K562 (cell line): ENCODE results near the gene DPAGT1. TPM values are rescaled to one million over a fixed set of nuclear protein-coding genes. Genes with fewer than 3 reads are reported as not detected.

Experiments
- ETV6 ChIP-seq, 3 experiments: fragments of 150-350 bp in 1 of 3; sonication (generic) in 1 of 3; formaldehyde crosslinking in 1 of 3; IDR thresholded peaks; 2 replicates each; pipeline versions ENCODE4 v1.6.1 to v1.8.0; 2014 to 2022; ENCODE audit warnings: borderline replicate concordance in 2 of 3, low read depth in 2 of 3, antibody characterized with exemption in 1 of 3, low read length in 1 of 3, mild to moderate bottlenecking in 1 of 3, missing genetic modification reagents in 1 of 3
- polyA plus RNA-seq, 8 experiments: library from polyadenylated mRNA; depleted of rRNA in 4 of 8; stranded (reverse) in 5 of 8; unstranded in 3 of 8; fragments of >200 nt; fragmentation: Nextera tagmentation in 2 of 8; fragmentation: Illumina TruSeq in 1 of 8; extraction: Ambion mirVana in 2 of 8; extraction: Trizol in 1 of 8; gene quantifications; 2 replicates each; pipeline versions ENCODE4 v1.2.1 to v1.2.3, GENCODE V29; 2011 to 2014; ENCODE audit warnings: inconsistent platforms in 1 of 8, missing spikeins in 1 of 8
- total RNA-seq, 7 experiments: library from RNA; depleted of rRNA in 6 of 7; stranded (reverse); fragments of >200 nt in 6 of 7; fragmentation: Illumina TruSeq in 2 of 7; extraction: Trizol in 2 of 7; gene quantifications; 2 replicates each; pipeline versions ENCODE4 v1.2.1 to v1.2.3, GENCODE V29; 2011 to 2021; ENCODE audit warnings: low replicate concordance in 1 of 7
- TF ChIP-seq, protein P1 (sequence below): fragments of 450-650 bp; IDR thresholded peaks from 2 replicates; pipeline ENCODE4 v1.6.1; 2014; ENCODE audit warnings: low read depth, mild to moderate bottlenecking, moderate library complexity, borderline replicate concordance
- TF ChIP-seq, protein P2 (sequence below), 3 experiments: fragments of 200-800 bp in 1 of 3; fragments of 250-450 bp in 1 of 3; fragments of 450-650 bp in 1 of 3; sonication (Bioruptor Pico) in 1 of 3; sonication (Bioruptor generic) in 1 of 3; formaldehyde crosslinking in 1 of 3; IDR thresholded peaks; 2 replicates each; pipeline versions ENCODE4 v1.6.1 to v1.8.0; 2016 to 2022; ENCODE audit warnings: mild to moderate bottlenecking in 2 of 3, missing genetic modification characterization in 2 of 3, missing compliant biosample characterization in 1 of 3, moderate library complexity in 1 of 3
- TF ChIP-seq, protein P3 (sequence below), 3 experiments: IDR thresholded peaks in 2 of 3; conservative IDR thresholded peaks in 1 of 3; 2 replicates each; pipeline ENCODE4 v1.5.1; 2011 to 2012; ENCODE audit warnings: low read length in 3 of 3, mild to moderate bottlenecking in 3 of 3, control low read depth in 2 of 3, improper control_type of control experiment in 1 of 3, inconsistent platforms in 1 of 3, low read depth in 1 of 3, mixed read lengths in 1 of 3, moderate library complexity in 1 of 3; ENCODE audit not compliant: insufficient read depth in 2 of 3
- TF ChIP-seq, protein P4 (sequence below): fragments of 200-600 bp; sonication (generic); IDR thresholded peaks from one replicate; pipeline ENCODE4 v1.6.1; 2012; ENCODE audit warnings: mild to moderate bottlenecking, low read depth, low read length, inconsistent platforms

Gene DPAGT1
- total and polyA plus RNA-seq, 9 of the 15 experiments (the other 6 are each of a cell fraction or from before 2014, with no cell fraction given) = 29.9 to 135 (median 85.0) TPM

DNA sequence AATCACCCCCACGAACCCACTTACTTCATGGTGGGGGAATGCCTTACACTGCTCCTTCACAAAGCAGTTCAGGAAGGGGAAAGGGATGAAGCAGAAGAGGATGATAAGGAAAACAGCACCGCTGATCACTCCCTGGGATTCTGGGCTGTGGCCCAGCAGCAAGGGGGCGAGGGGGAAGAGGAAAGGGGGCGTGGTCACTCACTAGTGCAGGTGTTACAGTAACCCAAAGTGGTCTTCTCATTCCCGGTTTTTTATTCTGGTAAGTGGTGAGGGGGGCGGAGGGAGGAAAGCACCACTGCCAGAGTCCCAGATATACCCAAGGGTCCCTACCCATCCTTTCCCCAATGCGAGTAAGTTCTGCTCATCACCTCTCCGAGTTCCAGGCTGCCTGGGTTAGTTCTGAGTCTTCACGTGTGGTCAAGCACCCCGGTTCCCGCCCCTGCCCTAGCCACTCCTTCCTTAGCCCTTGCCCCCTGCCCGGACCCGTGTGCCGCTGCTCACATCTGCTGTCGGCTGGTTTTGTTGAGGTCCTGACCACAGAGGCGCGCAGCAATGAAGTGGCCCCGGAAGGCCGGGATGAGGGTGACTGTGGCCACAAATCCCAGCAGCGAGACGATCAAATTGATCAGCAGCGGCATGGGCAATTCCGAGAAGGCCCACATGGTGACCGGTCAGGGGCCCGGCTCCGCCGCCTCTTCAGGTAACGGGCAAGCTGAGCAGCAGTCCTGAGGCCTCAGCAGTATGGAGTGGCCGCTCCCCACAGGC is 477 bp downstream of the DPAGT1 start (continued):
- TF ChIP-seq, protein P1, sequence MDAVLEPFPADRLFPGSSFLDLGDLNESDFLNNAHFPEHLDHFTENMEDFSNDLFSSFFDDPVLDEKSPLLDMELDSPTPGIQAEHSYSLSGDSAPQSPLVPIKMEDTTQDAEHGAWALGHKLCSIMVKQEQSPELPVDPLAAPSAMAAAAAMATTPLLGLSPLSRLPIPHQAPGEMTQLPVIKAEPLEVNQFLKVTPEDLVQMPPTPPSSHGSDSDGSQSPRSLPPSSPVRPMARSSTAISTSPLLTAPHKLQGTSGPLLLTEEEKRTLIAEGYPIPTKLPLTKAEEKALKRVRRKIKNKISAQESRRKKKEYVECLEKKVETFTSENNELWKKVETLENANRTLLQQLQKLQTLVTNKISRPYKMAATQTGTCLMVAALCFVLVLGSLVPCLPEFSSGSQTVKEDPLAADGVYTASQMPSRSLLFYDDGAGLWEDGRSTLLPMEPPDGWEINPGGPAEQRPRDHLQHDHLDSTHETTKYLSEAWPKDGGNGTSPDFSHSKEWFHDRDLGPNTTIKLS = no peak
- no peak for TF ChIP-seq ETV6 (IDR thresholded peaks at IDR 0.05; ENCODE audit: borderline replicate concordance in 1 of 2, low read depth in 2 of 2, low read length in 1 of 2)
- TF ChIP-seq ETV6 (CRISPR knock-in tag; IDR thresholded peaks at IDR 0.05; ENCODE audit: borderline replicate concordance) = 0 out of 2 replicates have a peak, but pooled peaks have one; percentile 22
- TF ChIP-seq, protein P2, sequence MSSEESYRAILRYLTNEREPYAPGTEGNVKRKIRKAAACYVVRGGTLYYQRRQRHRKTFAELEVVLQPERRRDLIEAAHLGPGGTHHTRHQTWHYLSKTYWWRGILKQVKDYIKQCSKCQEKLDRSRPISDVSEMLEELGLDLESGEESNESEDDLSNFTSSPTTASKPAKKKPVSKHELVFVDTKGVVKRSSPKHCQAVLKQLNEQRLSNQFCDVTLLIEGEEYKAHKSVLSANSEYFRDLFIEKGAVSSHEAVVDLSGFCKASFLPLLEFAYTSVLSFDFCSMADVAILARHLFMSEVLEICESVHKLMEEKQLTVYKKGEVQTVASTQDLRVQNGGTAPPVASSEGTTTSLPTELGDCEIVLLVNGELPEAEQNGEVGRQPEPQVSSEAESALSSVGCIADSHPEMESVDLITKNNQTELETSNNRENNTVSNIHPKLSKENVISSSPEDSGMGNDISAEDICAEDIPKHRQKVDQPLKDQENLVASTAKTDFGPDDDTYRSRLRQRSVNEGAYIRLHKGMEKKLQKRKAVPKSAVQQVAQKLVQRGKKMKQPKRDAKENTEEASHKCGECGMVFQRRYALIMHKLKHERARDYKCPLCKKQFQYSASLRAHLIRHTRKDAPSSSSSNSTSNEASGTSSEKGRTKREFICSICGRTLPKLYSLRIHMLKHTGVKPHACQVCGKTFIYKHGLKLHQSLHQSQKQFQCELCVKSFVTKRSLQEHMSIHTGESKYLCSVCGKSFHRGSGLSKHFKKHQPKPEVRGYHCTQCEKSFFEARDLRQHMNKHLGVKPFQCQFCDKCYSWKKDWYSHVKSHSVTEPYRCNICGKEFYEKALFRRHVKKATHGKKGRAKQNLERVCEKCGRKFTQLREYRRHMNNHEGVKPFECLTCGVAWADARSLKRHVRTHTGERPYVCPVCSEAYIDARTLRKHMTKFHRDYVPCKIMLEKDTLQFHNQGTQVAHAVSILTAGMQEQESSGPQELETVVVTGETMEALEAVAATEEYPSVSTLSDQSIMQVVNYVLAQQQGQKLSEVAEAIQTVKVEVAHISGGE (CRISPR knock-in tag; IDR thresholded peaks at IDR 0.05) = peak in 1 of 3 experiments; percentile 89; a peak in 1 of 6 replicates
- TF ChIP-seq, protein P3, sequence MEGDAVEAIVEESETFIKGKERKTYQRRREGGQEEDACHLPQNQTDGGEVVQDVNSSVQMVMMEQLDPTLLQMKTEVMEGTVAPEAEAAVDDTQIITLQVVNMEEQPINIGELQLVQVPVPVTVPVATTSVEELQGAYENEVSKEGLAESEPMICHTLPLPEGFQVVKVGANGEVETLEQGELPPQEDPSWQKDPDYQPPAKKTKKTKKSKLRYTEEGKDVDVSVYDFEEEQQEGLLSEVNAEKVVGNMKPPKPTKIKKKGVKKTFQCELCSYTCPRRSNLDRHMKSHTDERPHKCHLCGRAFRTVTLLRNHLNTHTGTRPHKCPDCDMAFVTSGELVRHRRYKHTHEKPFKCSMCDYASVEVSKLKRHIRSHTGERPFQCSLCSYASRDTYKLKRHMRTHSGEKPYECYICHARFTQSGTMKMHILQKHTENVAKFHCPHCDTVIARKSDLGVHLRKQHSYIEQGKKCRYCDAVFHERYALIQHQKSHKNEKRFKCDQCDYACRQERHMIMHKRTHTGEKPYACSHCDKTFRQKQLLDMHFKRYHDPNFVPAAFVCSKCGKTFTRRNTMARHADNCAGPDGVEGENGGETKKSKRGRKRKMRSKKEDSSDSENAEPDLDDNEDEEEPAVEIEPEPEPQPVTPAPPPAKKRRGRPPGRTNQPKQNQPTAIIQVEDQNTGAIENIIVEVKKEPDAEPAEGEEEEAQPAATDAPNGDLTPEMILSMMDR (IDR thresholded peaks at IDR 0.05 in 2 of 3, conservative IDR thresholded peaks at IDR 0.05 in 1 of 3; ENCODE audit: insufficient read depth in 2 of 3, low read depth in 1 of 3, low read length in 3 of 3) = peak in 2 of 3 experiments; percentile 5 to 10; a peak in 2 of 6 replicates
- TF ChIP-seq, protein P4, sequence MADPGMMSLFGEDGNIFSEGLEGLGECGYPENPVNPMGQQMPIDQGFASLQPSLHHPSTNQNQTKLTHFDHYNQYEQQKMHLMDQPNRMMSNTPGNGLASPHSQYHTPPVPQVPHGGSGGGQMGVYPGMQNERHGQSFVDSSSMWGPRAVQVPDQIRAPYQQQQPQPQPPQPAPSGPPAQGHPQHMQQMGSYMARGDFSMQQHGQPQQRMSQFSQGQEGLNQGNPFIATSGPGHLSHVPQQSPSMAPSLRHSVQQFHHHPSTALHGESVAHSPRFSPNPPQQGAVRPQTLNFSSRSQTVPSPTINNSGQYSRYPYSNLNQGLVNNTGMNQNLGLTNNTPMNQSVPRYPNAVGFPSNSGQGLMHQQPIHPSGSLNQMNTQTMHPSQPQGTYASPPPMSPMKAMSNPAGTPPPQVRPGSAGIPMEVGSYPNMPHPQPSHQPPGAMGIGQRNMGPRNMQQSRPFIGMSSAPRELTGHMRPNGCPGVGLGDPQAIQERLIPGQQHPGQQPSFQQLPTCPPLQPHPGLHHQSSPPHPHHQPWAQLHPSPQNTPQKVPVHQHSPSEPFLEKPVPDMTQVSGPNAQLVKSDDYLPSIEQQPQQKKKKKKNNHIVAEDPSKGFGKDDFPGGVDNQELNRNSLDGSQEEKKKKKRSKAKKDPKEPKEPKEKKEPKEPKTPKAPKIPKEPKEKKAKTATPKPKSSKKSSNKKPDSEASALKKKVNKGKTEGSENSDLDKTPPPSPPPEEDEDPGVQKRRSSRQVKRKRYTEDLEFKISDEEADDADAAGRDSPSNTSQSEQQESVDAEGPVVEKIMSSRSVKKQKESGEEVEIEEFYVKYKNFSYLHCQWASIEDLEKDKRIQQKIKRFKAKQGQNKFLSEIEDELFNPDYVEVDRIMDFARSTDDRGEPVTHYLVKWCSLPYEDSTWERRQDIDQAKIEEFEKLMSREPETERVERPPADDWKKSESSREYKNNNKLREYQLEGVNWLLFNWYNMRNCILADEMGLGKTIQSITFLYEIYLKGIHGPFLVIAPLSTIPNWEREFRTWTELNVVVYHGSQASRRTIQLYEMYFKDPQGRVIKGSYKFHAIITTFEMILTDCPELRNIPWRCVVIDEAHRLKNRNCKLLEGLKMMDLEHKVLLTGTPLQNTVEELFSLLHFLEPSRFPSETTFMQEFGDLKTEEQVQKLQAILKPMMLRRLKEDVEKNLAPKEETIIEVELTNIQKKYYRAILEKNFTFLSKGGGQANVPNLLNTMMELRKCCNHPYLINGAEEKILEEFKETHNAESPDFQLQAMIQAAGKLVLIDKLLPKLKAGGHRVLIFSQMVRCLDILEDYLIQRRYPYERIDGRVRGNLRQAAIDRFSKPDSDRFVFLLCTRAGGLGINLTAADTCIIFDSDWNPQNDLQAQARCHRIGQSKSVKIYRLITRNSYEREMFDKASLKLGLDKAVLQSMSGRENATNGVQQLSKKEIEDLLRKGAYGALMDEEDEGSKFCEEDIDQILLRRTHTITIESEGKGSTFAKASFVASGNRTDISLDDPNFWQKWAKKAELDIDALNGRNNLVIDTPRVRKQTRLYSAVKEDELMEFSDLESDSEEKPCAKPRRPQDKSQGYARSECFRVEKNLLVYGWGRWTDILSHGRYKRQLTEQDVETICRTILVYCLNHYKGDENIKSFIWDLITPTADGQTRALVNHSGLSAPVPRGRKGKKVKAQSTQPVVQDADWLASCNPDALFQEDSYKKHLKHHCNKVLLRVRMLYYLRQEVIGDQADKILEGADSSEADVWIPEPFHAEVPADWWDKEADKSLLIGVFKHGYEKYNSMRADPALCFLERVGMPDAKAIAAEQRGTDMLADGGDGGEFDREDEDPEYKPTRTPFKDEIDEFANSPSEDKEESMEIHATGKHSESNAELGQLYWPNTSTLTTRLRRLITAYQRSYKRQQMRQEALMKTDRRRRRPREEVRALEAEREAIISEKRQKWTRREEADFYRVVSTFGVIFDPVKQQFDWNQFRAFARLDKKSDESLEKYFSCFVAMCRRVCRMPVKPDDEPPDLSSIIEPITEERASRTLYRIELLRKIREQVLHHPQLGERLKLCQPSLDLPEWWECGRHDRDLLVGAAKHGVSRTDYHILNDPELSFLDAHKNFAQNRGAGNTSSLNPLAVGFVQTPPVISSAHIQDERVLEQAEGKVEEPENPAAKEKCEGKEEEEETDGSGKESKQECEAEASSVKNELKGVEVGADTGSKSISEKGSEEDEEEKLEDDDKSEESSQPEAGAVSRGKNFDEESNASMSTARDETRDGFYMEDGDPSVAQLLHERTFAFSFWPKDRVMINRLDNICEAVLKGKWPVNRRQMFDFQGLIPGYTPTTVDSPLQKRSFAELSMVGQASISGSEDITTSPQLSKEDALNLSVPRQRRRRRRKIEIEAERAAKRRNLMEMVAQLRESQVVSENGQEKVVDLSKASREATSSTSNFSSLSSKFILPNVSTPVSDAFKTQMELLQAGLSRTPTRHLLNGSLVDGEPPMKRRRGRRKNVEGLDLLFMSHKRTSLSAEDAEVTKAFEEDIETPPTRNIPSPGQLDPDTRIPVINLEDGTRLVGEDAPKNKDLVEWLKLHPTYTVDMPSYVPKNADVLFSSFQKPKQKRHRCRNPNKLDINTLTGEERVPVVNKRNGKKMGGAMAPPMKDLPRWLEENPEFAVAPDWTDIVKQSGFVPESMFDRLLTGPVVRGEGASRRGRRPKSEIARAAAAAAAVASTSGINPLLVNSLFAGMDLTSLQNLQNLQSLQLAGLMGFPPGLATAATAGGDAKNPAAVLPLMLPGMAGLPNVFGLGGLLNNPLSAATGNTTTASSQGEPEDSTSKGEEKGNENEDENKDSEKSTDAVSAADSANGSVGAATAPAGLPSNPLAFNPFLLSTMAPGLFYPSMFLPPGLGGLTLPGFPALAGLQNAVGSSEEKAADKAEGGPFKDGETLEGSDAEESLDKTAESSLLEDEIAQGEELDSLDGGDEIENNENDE = no peak
